Peyer's patch (tissue), 4 donors: ENCODE measurements around the gene NNMT. TPM values are rescaled to one million over a fixed set of nuclear protein-coding genes. Genes with fewer than 3 reads are reported as not detected.

ENCODE experiments used
- DNase-seq, 3 donors: peaks; one replicate each; pipeline ENCODE4 v3.0.0-alpha.2; 2017 to 2019
- H3K27ac ChIP-seq, 4 donors: fragments of 200-600 bp; sonication (generic); one replicate each; pipeline ENCODE4 v1.5.1; 2016 to 2019
- H3K27me3 ChIP-seq, 2 donors: fragments of 200-600 bp; sonication (generic); one replicate each; pipeline ENCODE4 v1.5.1; 2019
- H3K36me3 ChIP-seq, 3 donors: fragments of 200-600 bp; sonication (generic); one replicate each; pipeline ENCODE4 v1.5.1; 2016 to 2019
- H3K4me1 ChIP-seq, 4 donors: fragments of 200-600 bp; sonication (generic); one replicate each; pipeline ENCODE4 v1.5.1; 2016 to 2019
- H3K4me3 ChIP-seq, 4 donors: fragments of 200-600 bp; sonication (generic); 1 replicate in 3 of 4; 2 replicates in 1 of 4; pipeline ENCODE4 v1.5.1; 2016 to 2019; ENCODE audit warnings: mild to moderate bottlenecking in 1 of 4
- H3K9me3 ChIP-seq, 4 donors: fragments of 200-600 bp; sonication (generic); one replicate each; pipeline ENCODE4 v1.5.1; 2016 to 2019; ENCODE audit warnings: mild to moderate bottlenecking in 1 of 4
- POLR2A ChIP-seq, 2 donors: fragments of 450-650 bp; IDR thresholded peaks; one replicate each; pipeline ENCODE4 v1.5.1; 2017; ENCODE audit warnings: antibody characterized with exemption in 2 of 2, mild to moderate bottlenecking in 2 of 2, moderate library complexity in 2 of 2
- total RNA-seq, 4 donors: library from RNA; depleted of rRNA; stranded (reverse); fragments of >200 nt; gene quantifications; one replicate each; pipeline ENCODE4 v1.1.0, GENCODE V29; 2016
- TF ChIP-seq, protein P1 (sequence below), 6 experiments: fragments of 450-650 bp in 4 of 6; fragments of 200-600 bp in 2 of 6; sonication (generic) in 1 of 6; IDR thresholded peaks; one replicate each; pipeline ENCODE4 v1.5.1; 2017 to 2019; ENCODE audit warnings: antibody characterized with exemption in 6 of 6, mild to moderate bottlenecking in 3 of 6, moderate library complexity in 1 of 6

The NNMT gene
- total RNA-seq, 4 donors from 2014 or later = 43.6 to 413 (median 187) TPM

GRCh38 chr11:114256967-114257286, 39.3 kb upstream of the NNMT start:
- Histone ChIP-seq H3K9me3 (no peaks in the 10 kb centered on the region), H3K4me1 (peaks cover 0 to 31% (median 6%) of the 10 kb centered on the region in 4 donors), H3K27me3 (no peaks in the 10 kb centered on the region), H3K4me3 (no peak overlapping the region), H3K27ac (peak overlapping the region in 2 of 4 donors; percentile 57 to 63), H3K36me3 (peaks cover 0 to 16% (median 0%) of the 10 kb centered on the region in 3 donors)
- no peak for DNase-seq
- TF ChIP-seq POLR2A (IDR thresholded peaks at IDR 0.05) = no peak
- TF ChIP-seq, protein P1, sequence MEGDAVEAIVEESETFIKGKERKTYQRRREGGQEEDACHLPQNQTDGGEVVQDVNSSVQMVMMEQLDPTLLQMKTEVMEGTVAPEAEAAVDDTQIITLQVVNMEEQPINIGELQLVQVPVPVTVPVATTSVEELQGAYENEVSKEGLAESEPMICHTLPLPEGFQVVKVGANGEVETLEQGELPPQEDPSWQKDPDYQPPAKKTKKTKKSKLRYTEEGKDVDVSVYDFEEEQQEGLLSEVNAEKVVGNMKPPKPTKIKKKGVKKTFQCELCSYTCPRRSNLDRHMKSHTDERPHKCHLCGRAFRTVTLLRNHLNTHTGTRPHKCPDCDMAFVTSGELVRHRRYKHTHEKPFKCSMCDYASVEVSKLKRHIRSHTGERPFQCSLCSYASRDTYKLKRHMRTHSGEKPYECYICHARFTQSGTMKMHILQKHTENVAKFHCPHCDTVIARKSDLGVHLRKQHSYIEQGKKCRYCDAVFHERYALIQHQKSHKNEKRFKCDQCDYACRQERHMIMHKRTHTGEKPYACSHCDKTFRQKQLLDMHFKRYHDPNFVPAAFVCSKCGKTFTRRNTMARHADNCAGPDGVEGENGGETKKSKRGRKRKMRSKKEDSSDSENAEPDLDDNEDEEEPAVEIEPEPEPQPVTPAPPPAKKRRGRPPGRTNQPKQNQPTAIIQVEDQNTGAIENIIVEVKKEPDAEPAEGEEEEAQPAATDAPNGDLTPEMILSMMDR (IDR thresholded peaks at IDR 0.05) = no peak

- no peaks in the 10 kb centered on the region for H3K9me3 ChIP-seq
- TF ChIP-seq, protein P1 (IDR thresholded peaks at IDR 0.05) = peak in 1 of 6 experiments; percentile 32
- TF ChIP-seq POLR2A (IDR thresholded peaks at IDR 0.05) = no peak
- peak overlapping the region; percentile 50 to 69 (median 58) for H3K27ac ChIP-seq
- H3K4me3 ChIP-seq = peak overlapping the region in 1 of 4 donors; percentile 1
- peaks cover 0 to 31% (median 6%) of the 10 kb centered on the region in 4 donors for H3K4me1 ChIP-seq
- peak in 1 of 3 donors; percentile 64 for DNase-seq
- peaks cover 0 to 8% (median 0%) of the 10 kb centered on the region in 3 donors for H3K36me3 ChIP-seq
- no peaks in the 10 kb centered on the region for H3K27me3 ChIP-seq
Measured at GRCh38 chr11:114257621-114258558, 38.3 kb upstream of the NNMT start.

GRCh38 chr11:114258696-114259095, 37.5 kb upstream of the NNMT start:
- peak overlapping the region; percentile 50 to 69 (median 58) for H3K27ac ChIP-seq
- no peak overlapping the region for H3K4me3 ChIP-seq
- H3K36me3 ChIP-seq = peaks cover 0 to 8% (median 0%) of the 10 kb centered on the region in 3 donors
- no peaks in the 10 kb centered on the region for H3K9me3 ChIP-seq
- H3K27me3 ChIP-seq = no peaks in the 10 kb centered on the region
- peak in 2 of 3 donors; percentile 55 to 67 for DNase-seq
- H3K4me1 ChIP-seq = peaks cover 0 to 31% (median 6%) of the 10 kb centered on the region in 4 donors
- no peak for TF ChIP-seq POLR2A (IDR thresholded peaks at IDR 0.05)
- TF ChIP-seq, protein P1 (IDR thresholded peaks at IDR 0.05) = no peak

GRCh38 chr11:114259124-114259526, 37.1 kb upstream of the NNMT start:
- Histone ChIP-seq H3K4me3 (no peak overlapping the region), H3K9me3 (no peaks in the 10 kb centered on the region), H3K27ac (peak overlapping the region in 3 of 4 donors; percentile 50 to 69 (median 52)), H3K36me3 (peaks cover 0 to 8% (median 0%) of the 10 kb centered on the region in 3 donors), H3K4me1 (peaks cover 0 to 31% (median 6%) of the 10 kb centered on the region in 4 donors), H3K27me3 (no peaks in the 10 kb centered on the region)
- DNase-seq = peak in 2 of 3 donors; percentile 65 to 77
- TF ChIP-seq POLR2A (IDR thresholded peaks at IDR 0.05) = peak in 1 of 2 donors; percentile 17
- TF ChIP-seq, protein P1 (IDR thresholded peaks at IDR 0.05) = no peak

GRCh38 chr11:114259551-114259983, 36.6 kb upstream of the NNMT start:
- Histone ChIP-seq H3K36me3 (peaks cover 0 to 8% (median 0%) of the 10 kb centered on the region in 3 donors), H3K27me3 (no peaks in the 10 kb centered on the region), H3K9me3 (no peaks in the 10 kb centered on the region), H3K27ac (peak overlapping the region in 3 of 4 donors; percentile 2 to 69 (median 50)), H3K4me3 (no peak overlapping the region), H3K4me1 (peaks cover 0 to 31% (median 6%) of the 10 kb centered on the region in 4 donors)
- DNase-seq = peak in 1 of 3 donors; percentile 24
- TF ChIP-seq POLR2A (IDR thresholded peaks at IDR 0.05) = no peak
- TF ChIP-seq, protein P1 (IDR thresholded peaks at IDR 0.05) = no peak
